Small intestine (tissue), 7 donors: ENCODE measurements around the gene CD84. TPM values are rescaled to one million over a fixed set of nuclear protein-coding genes. Genes with fewer than 3 reads are reported as not detected.
"Not testable (repeated sequence)": the region's sequence is repeated elsewhere in the genome, so short reads cannot be mapped to it uniquely, and the experiment has no call there.

Experiments
- DNase-seq, 2 donors: peaks; one replicate each; pipeline versions ENCODE4 v3.0.0 to v3.0.0-alpha.2; 2013
- FAIRE-seq: peaks from 2 replicates; lab custom pipeline; 2012; peaks lifted over from hg19 to GRCh38; lab: Jason Lieb, UNC
- H3K27ac ChIP-seq, 3 donors: one replicate each; pipeline ENCODE4 v1.5.1; 2013; ENCODE audit warnings: low read length in 2 of 3, mild to moderate bottlenecking in 2 of 3, control low read depth in 1 of 3, inconsistent platforms in 1 of 3, low read depth in 1 of 3, moderate library complexity in 1 of 3
- H3K27me3 ChIP-seq, 3 donors: one replicate each; pipeline ENCODE4 v1.6.1; 2013; ENCODE audit warnings: low read length in 3 of 3, inconsistent platforms in 1 of 3; ENCODE audit not compliant: control insufficient read depth in 3 of 3, insufficient read depth in 3 of 3
- H3K36me3 ChIP-seq, 3 donors: one replicate each; pipeline ENCODE4 v1.6.1; 2013; ENCODE audit warnings: low read length in 3 of 3, inconsistent platforms in 1 of 3, low read depth in 1 of 3, mild to moderate bottlenecking in 1 of 3, moderate library complexity in 1 of 3; ENCODE audit not compliant: control insufficient read depth in 3 of 3, insufficient read depth in 2 of 3
- H3K4me1 ChIP-seq, 3 donors: one replicate each; pipeline ENCODE4 v1.6.1; 2013; ENCODE audit warnings: low read length in 2 of 3, inconsistent platforms in 1 of 3, low read depth in 1 of 3, mild to moderate bottlenecking in 1 of 3, moderate library complexity in 1 of 3; ENCODE audit not compliant: control insufficient read depth in 3 of 3, insufficient read depth in 2 of 3
- H3K4me3 ChIP-seq, 3 donors: one replicate each; pipeline ENCODE4 v1.5.1; 2013; ENCODE audit warnings: low read length in 3 of 3, control low read depth in 1 of 3, inconsistent platforms in 1 of 3, low read depth in 1 of 3, mild to moderate bottlenecking in 1 of 3, moderate library complexity in 1 of 3
- H3K9me3 ChIP-seq, 2 donors: one replicate each; pipeline ENCODE4 v1.6.1; 2013; ENCODE audit warnings: low read depth in 1 of 2, low read length in 1 of 2; ENCODE audit not compliant: control insufficient read depth in 2 of 2, insufficient read depth in 1 of 2
- WGBS, 3 donors: extraction: QIAGEN DNeasy Blood & Tissue Kit; methylation state at CpG; one replicate each; pipeline ENCODE4 v1.1.7; 2013; 5-methylcytosine and 5-hydroxymethylcytosine counted together
- polyA plus RNA-seq, 4 donors: library from polyadenylated mRNA; stranded (reverse) in 3 of 4; unstranded in 1 of 4; fragments of 200-250 nt in 3 of 4; fragments of 120-200 nt in 1 of 4; gene quantifications; one replicate each; pipeline versions ENCODE4 v1.2.1 to v1.2.3, GENCODE V29; 2013
- donor health status: healthy with polysubstance abuse.
- donor health status: control.
- donor health status: control.
- donor health status: Bipolar disorder and iron deficiency.
- donor health status: healthy.

The CD84 gene
- polyA plus RNA-seq, 4 donors, result 0.22 to 1.5 (median 0.60) TPM

GRCh38 chr1:160540859-160541233 lies 38.5 kb downstream of the CD84 start:
- H3K4me1 ChIP-seq, result peaks cover 9 to 60% (median 14%) of the 10 kb centered on the region in 3 donors
- peaks cover 0 to 5% of the 10 kb centered on the region in 2 donors for H3K9me3 ChIP-seq
- no peaks in the 10 kb centered on the region for H3K27me3 ChIP-seq
- no peaks in the 10 kb centered on the region for H3K36me3 ChIP-seq
- DNase-seq, result no peak
- H3K27ac ChIP-seq, result peak overlapping the region; percentile 80 to 97 (median 95)
- FAIRE-seq, result no peak
- no peak overlapping the region for H3K4me3 ChIP-seq

- Histone ChIP-seq H3K9me3 (peaks cover 0 to 6% of the 10 kb centered on the region in 2 donors), H3K4me1 (peaks cover 9 to 59% (median 14%) of the 10 kb centered on the region in 3 donors), H3K36me3 (no peaks in the 10 kb centered on the region), H3K27ac (peak overlapping the region; percentile 80 to 97 (median 95)), H3K27me3 (no peaks in the 10 kb centered on the region), H3K4me3 (no peak overlapping the region)
- WGBS, 3 donors, result 4 to 22% (median 4%) methylated on average over 8 of the region's 8 CpGs
- DNase-seq, result peak; percentile 73 to 89
- FAIRE-seq, result no peak
Measured at GRCh38 chr1:160539990-160540858, 39.1 kb downstream of the CD84 start.

GRCh38 chr1:160539684-160539989 lies 39.7 kb downstream of the CD84 start:
- H3K36me3 ChIP-seq, result no peaks in the 10 kb centered on the region
- DNase-seq, result peak in 1 of 2 donors; percentile 37
- H3K4me1 ChIP-seq, result peaks cover 9 to 53% (median 12%) of the 10 kb centered on the region in 3 donors
- H3K4me3 ChIP-seq, result no peak overlapping the region
- no peaks in the 10 kb centered on the region for H3K27me3 ChIP-seq
- no peak for FAIRE-seq
- 19 to 56% (median 27%) methylated on average over 6 of the region's 6 CpGs for WGBS, 3 donors
- peak overlapping the region; percentile 80 to 97 (median 95) for H3K27ac ChIP-seq
- H3K9me3 ChIP-seq, result peaks cover 0 to 10% of the 10 kb centered on the region in 2 donors

- FAIRE-seq (no peak), DNase-seq (peak; percentile 96 to 99)
- Histone ChIP-seq H3K4me3 (peak overlapping the region in 1 of 3 donors; percentile 4), H3K36me3 (no peaks in the 10 kb centered on the region), H3K9me3 (peaks cover 0 to 10% of the 10 kb centered on the region in 2 donors), H3K27ac (peak overlapping the region; percentile 61 to 97 (median 81)), H3K4me1 (peaks cover 9 to 48% (median 12%) of the 10 kb centered on the region in 3 donors), H3K27me3 (no peaks in the 10 kb centered on the region)
- WGBS, 3 donors, result 11 to 51% (median 36%) methylated on average over 5 of the region's 5 CpGs
Measured at GRCh38 chr1:160538985-160539651, 40.2 kb downstream of the CD84 start.

GRCh38 chr1:160537714-160538665 lies 41.3 kb downstream of the CD84 start:
- FAIRE-seq (no peak), DNase-seq (no peak)
- Histone ChIP-seq H3K36me3 (no peaks in the 10 kb centered on the region), H3K9me3 (peaks cover 0 to 15% of the 10 kb centered on the region in 2 donors), H3K27ac (peak overlapping the region; percentile 61 to 97 (median 81)), H3K4me1 (peaks cover 5 to 44% (median 10%) of the 10 kb centered on the region in 3 donors), H3K4me3 (no peak overlapping the region), H3K27me3 (no peaks in the 10 kb centered on the region)
- WGBS, 3 donors, result 57 to 76% (median 63%) methylated on average over 7 to 8 of the region's 8 CpGs

- no peaks in the 10 kb centered on the region for H3K27me3 ChIP-seq
- H3K9me3 ChIP-seq, result peaks cover 0 to 28% of the 10 kb centered on the region in 2 donors
- H3K27ac ChIP-seq, result no peak overlapping the region
- FAIRE-seq (peak; percentile 44), DNase-seq (no peak)
- H3K4me3 ChIP-seq, result no peak overlapping the region
- H3K36me3 ChIP-seq, result no peaks in the 10 kb centered on the region
- WGBS, 3 donors, result 73 to 93% (median 87%) methylated on average over 3 of the region's 3 CpGs
- H3K4me1 ChIP-seq, result peaks cover 0 to 15% (median 3%) of the 10 kb centered on the region in 3 donors
Measured at GRCh38 chr1:160534823-160535605, 44.3 kb downstream of the CD84 start.

- not testable (repeated sequence) for H3K36me3 ChIP-seq, H3K27ac ChIP-seq, H3K4me3 ChIP-seq, H3K4me1 ChIP-seq, H3K27me3 ChIP-seq, FAIRE-seq, DNase-seq
- H3K9me3 ChIP-seq, result peaks cover 0 to 28% of the 10 kb centered on the region in 2 donors
- WGBS, 3 donors, result 96 to 100% (median 99%) methylated on average over 5 of the region's 5 CpGs
Measured at GRCh38 chr1:160532557-160532813, 46.8 kb downstream of the CD84 start.
